WTC11 (cell line): ENCODE results near the gene OR1L8.

Source experiments
- CTCF ChIP-seq: fragments of 200-600 bp; IDR thresholded peaks from 2 replicates; pipeline ENCODE4 v1.8.0; 2022; ENCODE audit warnings: antibody characterized with exemption
- GTF2I ChIP-seq: fragments of 250-450 bp; sonication (Bioruptor Pico); conservative IDR thresholded peaks from 2 replicates; pipeline ENCODE4 v1.4.0; 2021; ENCODE audit warnings: mild to moderate bottlenecking
- IRF2 ChIP-seq: sonication (generic); formaldehyde crosslinking; IDR thresholded peaks from 2 replicates; pipeline ENCODE4 v1.8.0; 2022; ENCODE audit warnings: low read depth, missing genetic modification reagents, borderline replicate concordance
- JUN ChIP-seq: sonication (generic); formaldehyde crosslinking; IDR thresholded peaks from 2 replicates; pipeline ENCODE4 v1.8.0; 2023; ENCODE audit warnings: mild to moderate bottlenecking, missing genetic modification reagents
- ZNF121 ChIP-seq: sonication (generic); formaldehyde crosslinking; IDR thresholded peaks from 2 replicates; pipeline ENCODE4 v1.8.0; 2023; ENCODE audit warnings: missing genetic modification reagents
- TF ChIP-seq, protein P1 (sequence below): sonication (generic); formaldehyde crosslinking; IDR thresholded peaks from 2 replicates; pipeline ENCODE4 v1.8.1; 2023; ENCODE audit warnings: mild to moderate bottlenecking, missing genetic modification reagents, borderline replicate concordance

DNA sequence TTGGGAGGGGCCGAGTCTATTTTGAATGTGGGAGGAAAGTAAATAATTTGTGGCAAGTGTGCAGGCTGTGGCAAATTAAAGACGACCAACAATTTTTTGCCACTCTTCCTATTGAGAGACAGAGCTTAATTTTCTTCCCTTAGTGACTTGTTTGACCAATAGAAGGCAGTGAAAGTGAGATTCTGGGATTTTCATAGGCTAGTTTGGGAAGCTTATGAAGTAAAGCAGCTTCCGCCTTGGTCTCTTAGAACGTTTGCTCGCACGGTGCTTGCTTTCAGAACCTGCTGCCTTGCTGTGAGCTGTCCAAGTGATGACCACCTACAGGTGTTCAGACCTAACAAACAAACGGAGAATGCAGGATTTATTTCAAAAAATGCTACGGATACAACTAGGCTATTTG lies 37.0 kb downstream of the OR1L8 start:
- TF ChIP-seq IRF2 (CRISPR knock-in tag): no peak
- no peak for TF ChIP-seq ZNF121
- no peak for TF ChIP-seq GTF2I (CRISPR knock-in tag)
- TF ChIP-seq, protein P1, sequence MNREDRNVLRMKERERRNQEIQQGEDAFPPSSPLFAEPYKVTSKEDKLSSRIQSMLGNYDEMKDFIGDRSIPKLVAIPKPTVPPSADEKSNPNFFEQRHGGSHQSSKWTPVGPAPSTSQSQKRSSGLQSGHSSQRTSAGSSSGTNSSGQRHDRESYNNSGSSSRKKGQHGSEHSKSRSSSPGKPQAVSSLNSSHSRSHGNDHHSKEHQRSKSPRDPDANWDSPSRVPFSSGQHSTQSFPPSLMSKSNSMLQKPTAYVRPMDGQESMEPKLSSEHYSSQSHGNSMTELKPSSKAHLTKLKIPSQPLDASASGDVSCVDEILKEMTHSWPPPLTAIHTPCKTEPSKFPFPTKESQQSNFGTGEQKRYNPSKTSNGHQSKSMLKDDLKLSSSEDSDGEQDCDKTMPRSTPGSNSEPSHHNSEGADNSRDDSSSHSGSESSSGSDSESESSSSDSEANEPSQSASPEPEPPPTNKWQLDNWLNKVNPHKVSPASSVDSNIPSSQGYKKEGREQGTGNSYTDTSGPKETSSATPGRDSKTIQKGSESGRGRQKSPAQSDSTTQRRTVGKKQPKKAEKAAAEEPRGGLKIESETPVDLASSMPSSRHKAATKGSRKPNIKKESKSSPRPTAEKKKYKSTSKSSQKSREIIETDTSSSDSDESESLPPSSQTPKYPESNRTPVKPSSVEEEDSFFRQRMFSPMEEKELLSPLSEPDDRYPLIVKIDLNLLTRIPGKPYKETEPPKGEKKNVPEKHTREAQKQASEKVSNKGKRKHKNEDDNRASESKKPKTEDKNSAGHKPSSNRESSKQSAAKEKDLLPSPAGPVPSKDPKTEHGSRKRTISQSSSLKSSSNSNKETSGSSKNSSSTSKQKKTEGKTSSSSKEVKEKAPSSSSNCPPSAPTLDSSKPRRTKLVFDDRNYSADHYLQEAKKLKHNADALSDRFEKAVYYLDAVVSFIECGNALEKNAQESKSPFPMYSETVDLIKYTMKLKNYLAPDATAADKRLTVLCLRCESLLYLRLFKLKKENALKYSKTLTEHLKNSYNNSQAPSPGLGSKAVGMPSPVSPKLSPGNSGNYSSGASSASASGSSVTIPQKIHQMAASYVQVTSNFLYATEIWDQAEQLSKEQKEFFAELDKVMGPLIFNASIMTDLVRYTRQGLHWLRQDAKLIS: no peak
- no peak for TF ChIP-seq CTCF
- no peak for TF ChIP-seq JUN
